OCI-LY3 (cell line): Measurements from ENCODE around the gene CA7.

Source experiments
- H2AFZ ChIP-seq: fragments of 200-600, 300-600 bp; shearing (Covaris generic); 2 replicates; pipeline ENCODE4 v1.6.0; 2014; ENCODE audit warnings: antibody characterized with exemption, low read depth, low read length
- H3K27ac ChIP-seq: fragments of 200-600, 300-600 bp; sonication (generic); 2 replicates; pipeline ENCODE4 v1.5.1; 2014; ENCODE audit warnings: mild to moderate bottlenecking, low read length, moderate library complexity, mixed read lengths
- H3K27me3 ChIP-seq: fragments of 200-600, 300-600 bp; sonication (generic); 2 replicates; pipeline ENCODE4 v1.6.1; 2014; ENCODE audit warnings: low read depth, low read length, mixed read lengths
- H3K36me3 ChIP-seq: fragments of 200-600, 300-600 bp; sonication (generic); replicated peaks from 2 replicates; pipeline ENCODE3; 2014; ENCODE audit warnings: low read depth, low read length, mixed read lengths
- H3K4me1 ChIP-seq: fragments of 300-600, 200-600 bp; sonication (generic); 2 replicates; pipeline ENCODE4 v1.6.1; 2014; ENCODE audit warnings: low read length, mixed read lengths
- H3K4me2 ChIP-seq: fragments of 200-600, 300-600 bp; sonication (generic); 2 replicates; pipeline ENCODE4 v1.6.1; 2014; ENCODE audit warnings: low read length, mixed read lengths
- H3K4me3 ChIP-seq: fragments of 300-600, 200-600 bp; sonication (generic); 2 replicates; pipeline ENCODE4 v1.5.1; 2014; ENCODE audit warnings: antibody characterized with exemption, mild to moderate bottlenecking, low read length, moderate library complexity
- H3K79me2 ChIP-seq: fragments of 300-600, 200-600 bp; shearing (Covaris generic); 2 replicates; pipeline ENCODE4 v1.6.1; 2014; ENCODE audit warnings: mild to moderate bottlenecking, low read length, mixed read lengths
- H3K9ac ChIP-seq: fragments of 300-600, 200-600 bp; shearing (Covaris generic); 2 replicates; pipeline ENCODE4 v1.6.0; 2014; ENCODE audit warnings: mild to moderate bottlenecking, low read length, moderate library complexity
- H3K9me3 ChIP-seq: fragments of 200-600, 300-600 bp; shearing (Covaris generic); 2 replicates; pipeline ENCODE4 v1.6.1; 2014; ENCODE audit warnings: low read length, mixed read lengths; ENCODE audit not compliant: insufficient read depth
- H4K20me1 ChIP-seq: fragments of 200-600, 300-600 bp; sonication (generic); 2 replicates; pipeline ENCODE4 v1.6.1; 2016; ENCODE audit warnings: low read length, mixed read lengths; ENCODE audit not compliant: insufficient read depth
- CTCF ChIP-seq: fragments of 200-600, 300-600 bp; sonication (generic); IDR thresholded peaks from 2 replicates; pipeline ENCODE4 v1.5.1; 2014; ENCODE audit warnings: antibody characterized with exemption, low read length, low read depth
- EZH2phosphoT487 ChIP-seq: fragments of 200-600 bp; shearing (Covaris generic); IDR thresholded peaks from 2 replicates; pipeline ENCODE4 v1.6.1; 2018; ENCODE audit warnings: antibody characterized with exemption, mixed run types, low read depth

The CA7 gene

GRCh38 chr16:66853261-66854139 lies 9.3 kb downstream of the CA7 start:
- H2AFZ ChIP-seq = no peak overlapping the region
- no peaks in the 10 kb centered on the region for H3K79me2 ChIP-seq
- no peaks in the 10 kb centered on the region for H3K9me3 ChIP-seq
- H3K4me3 ChIP-seq = no peak overlapping the region
- H3K4me2 ChIP-seq = no peak overlapping the region
- H3K36me3 ChIP-seq = no peaks in the 10 kb centered on the region
- no peak for TF ChIP-seq EZH2phosphoT487
- no peak for TF ChIP-seq CTCF
- 0 out of 2 replicates have a peak, but pooled peaks cover 3% of the 10 kb centered on the region for H3K27me3 ChIP-seq
- H3K4me1 ChIP-seq = peaks cover 8% of the 10 kb centered on the region
- H4K20me1 ChIP-seq = no peaks in the 10 kb centered on the region
- H3K9ac ChIP-seq = no peak overlapping the region
- H3K27ac ChIP-seq = no peak overlapping the region

GRCh38 chr16:66856184-66856730 lies 12.0 kb downstream of the CA7 start:
- Histone ChIP-seq H3K27ac (no peak overlapping the region), H4K20me1 (no peaks in the 10 kb centered on the region), H3K27me3 (0 out of 2 replicates have a peak, but pooled peaks cover 3% of the 10 kb centered on the region), H3K4me1 (peaks cover 4% of the 10 kb centered on the region; the same call in 1 of the 2 replicates), H3K4me3 (no peak overlapping the region), H3K9me3 (no peaks in the 10 kb centered on the region), H3K36me3 (no peaks in the 10 kb centered on the region), H3K4me2 (no peak overlapping the region), H3K79me2 (no peaks in the 10 kb centered on the region), H2AFZ (no peak overlapping the region), H3K9ac (no peak overlapping the region)
- TF ChIP-seq EZH2phosphoT487 = no peak
- TF ChIP-seq CTCF = no peak

GRCh38 chr16:66856801-66857200 lies 12.6 kb downstream of the CA7 start:
- H3K4me2 ChIP-seq = no peak overlapping the region
- no peak for TF ChIP-seq CTCF
- no peak for TF ChIP-seq EZH2phosphoT487
- H3K79me2 ChIP-seq = no peaks in the 10 kb centered on the region
- H3K27me3 ChIP-seq = 0 out of 2 replicates have a peak, but pooled peaks cover 3% of the 10 kb centered on the region
- no peaks in the 10 kb centered on the region for H4K20me1 ChIP-seq
- no peaks in the 10 kb centered on the region for H3K9me3 ChIP-seq
- H3K4me3 ChIP-seq = no peak overlapping the region
- no peak overlapping the region for H2AFZ ChIP-seq
- H3K27ac ChIP-seq = no peak overlapping the region
- no peak overlapping the region for H3K9ac ChIP-seq
- peaks cover 4% of the 10 kb centered on the region; the same call in 1 of the 2 replicates for H3K4me1 ChIP-seq
- H3K36me3 ChIP-seq = no peaks in the 10 kb centered on the region

- no peaks in the 10 kb centered on the region for H3K36me3 ChIP-seq
- no peak overlapping the region for H3K4me3 ChIP-seq
- no peak for TF ChIP-seq CTCF
- no peak for TF ChIP-seq EZH2phosphoT487
- H3K4me1 ChIP-seq = peaks cover 4% of the 10 kb centered on the region; the same call in 1 of the 2 replicates
- H3K79me2 ChIP-seq = no peaks in the 10 kb centered on the region
- H2AFZ ChIP-seq = no peak overlapping the region
- H3K27ac ChIP-seq = no peak overlapping the region
- 0 out of 2 replicates have a peak, but pooled peaks cover 3% of the 10 kb centered on the region for H3K27me3 ChIP-seq
- H3K9me3 ChIP-seq = no peaks in the 10 kb centered on the region
- H3K9ac ChIP-seq = no peak overlapping the region
- H3K4me2 ChIP-seq = no peak overlapping the region
- H4K20me1 ChIP-seq = no peaks in the 10 kb centered on the region
These were observed 13.2 kb downstream of the CA7 start for GRCh38 chr16:66857437-66857836.
